Ishikawa (cell line): ENCODE results near the gene CAVIN1.

Experiments
- CEBPB ChIP-seq: IDR thresholded peaks from 2 replicates; pipeline ENCODE4 v1.6.1; 2012
- CREB1 ChIP-seq: IDR thresholded peaks from 2 replicates; pipeline ENCODE4 v1.6.1; 2012; ENCODE audit warnings: low read depth
- EGR1 ChIP-seq: IDR thresholded peaks from 2 replicates; pipeline ENCODE4 v1.6.1; 2012
- EP300 ChIP-seq: IDR thresholded peaks from 2 replicates; pipeline ENCODE4 v1.6.1; 2012; ENCODE audit warnings: borderline replicate concordance
- FOXM1 ChIP-seq: IDR thresholded peaks from 2 replicates; pipeline ENCODE4 v1.6.1; 2012; ENCODE audit warnings: low read depth, borderline replicate concordance
- NFIC ChIP-seq: IDR thresholded peaks from 2 replicates; pipeline ENCODE4 v1.6.1; 2012
- RAD21 ChIP-seq: IDR thresholded peaks from 2 replicates; pipeline ENCODE4 v1.6.1; 2012; ENCODE audit warnings: low read depth
- TAF1 ChIP-seq: IDR thresholded peaks from 2 replicates; pipeline ENCODE4 v1.6.1; 2012; ENCODE audit warnings: low read depth, mild to moderate bottlenecking
- TCF12 ChIP-seq: IDR thresholded peaks from 2 replicates; pipeline ENCODE4 v1.6.1; 2012; ENCODE audit warnings: low read depth
- TEAD4 ChIP-seq: IDR thresholded peaks from 2 replicates; pipeline ENCODE4 v1.6.1; 2012
- YY1 ChIP-seq: IDR thresholded peaks from 2 replicates; pipeline ENCODE4 v1.6.1; 2012; ENCODE audit warnings: low read depth
- ZBTB7A ChIP-seq: IDR thresholded peaks from 2 replicates; pipeline ENCODE4 v1.6.1; 2012; ENCODE audit warnings: low read depth
- TF ChIP-seq, protein P1 (sequence below): IDR thresholded peaks from 2 replicates; pipeline ENCODE4 v1.6.1; 2012
- TF ChIP-seq, protein P2 (sequence below): IDR thresholded peaks from 2 replicates; pipeline ENCODE4 v1.6.1; 2012
- TF ChIP-seq, protein P3 (sequence below): IDR thresholded peaks from 2 replicates; pipeline ENCODE4 v1.6.1; 2012; ENCODE audit warnings: low read depth, mild to moderate bottlenecking

Gene CAVIN1

GRCh38 chr17:42458497-42459255, 35.6 kb upstream of the CAVIN1 start, which contains the start of gene ATP6V0A1:
ATP6V0A1 (plus strand) TSS chr17:42458878; CDS start chr17:42460895, 2,017 bp downstream.
- TF ChIP-seq YY1: peak; percentile 88
- no peak for TF ChIP-seq NFIC
- TF ChIP-seq, protein P1, sequence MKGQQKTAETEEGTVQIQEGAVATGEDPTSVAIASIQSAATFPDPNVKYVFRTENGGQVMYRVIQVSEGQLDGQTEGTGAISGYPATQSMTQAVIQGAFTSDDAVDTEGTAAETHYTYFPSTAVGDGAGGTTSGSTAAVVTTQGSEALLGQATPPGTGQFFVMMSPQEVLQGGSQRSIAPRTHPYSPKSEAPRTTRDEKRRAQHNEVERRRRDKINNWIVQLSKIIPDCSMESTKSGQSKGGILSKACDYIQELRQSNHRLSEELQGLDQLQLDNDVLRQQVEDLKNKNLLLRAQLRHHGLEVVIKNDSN: peak; percentile 59
- TF ChIP-seq TAF1: 0 out of 2 replicates have a peak, but pooled peaks have one; percentile 37
- TF ChIP-seq FOXM1: no peak
- no peak for TF ChIP-seq CREB1
- TF ChIP-seq EP300: no peak
- peak; percentile 100 for TF ChIP-seq ZBTB7A
- no peak for TF ChIP-seq RAD21
- no peak for TF ChIP-seq TCF12
- TF ChIP-seq, protein P2, sequence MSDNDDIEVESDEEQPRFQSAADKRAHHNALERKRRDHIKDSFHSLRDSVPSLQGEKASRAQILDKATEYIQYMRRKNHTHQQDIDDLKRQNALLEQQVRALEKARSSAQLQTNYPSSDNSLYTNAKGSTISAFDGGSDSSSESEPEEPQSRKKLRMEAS: peak; percentile 94
- TF ChIP-seq EGR1: peak; percentile 81
- TF ChIP-seq, protein P3, sequence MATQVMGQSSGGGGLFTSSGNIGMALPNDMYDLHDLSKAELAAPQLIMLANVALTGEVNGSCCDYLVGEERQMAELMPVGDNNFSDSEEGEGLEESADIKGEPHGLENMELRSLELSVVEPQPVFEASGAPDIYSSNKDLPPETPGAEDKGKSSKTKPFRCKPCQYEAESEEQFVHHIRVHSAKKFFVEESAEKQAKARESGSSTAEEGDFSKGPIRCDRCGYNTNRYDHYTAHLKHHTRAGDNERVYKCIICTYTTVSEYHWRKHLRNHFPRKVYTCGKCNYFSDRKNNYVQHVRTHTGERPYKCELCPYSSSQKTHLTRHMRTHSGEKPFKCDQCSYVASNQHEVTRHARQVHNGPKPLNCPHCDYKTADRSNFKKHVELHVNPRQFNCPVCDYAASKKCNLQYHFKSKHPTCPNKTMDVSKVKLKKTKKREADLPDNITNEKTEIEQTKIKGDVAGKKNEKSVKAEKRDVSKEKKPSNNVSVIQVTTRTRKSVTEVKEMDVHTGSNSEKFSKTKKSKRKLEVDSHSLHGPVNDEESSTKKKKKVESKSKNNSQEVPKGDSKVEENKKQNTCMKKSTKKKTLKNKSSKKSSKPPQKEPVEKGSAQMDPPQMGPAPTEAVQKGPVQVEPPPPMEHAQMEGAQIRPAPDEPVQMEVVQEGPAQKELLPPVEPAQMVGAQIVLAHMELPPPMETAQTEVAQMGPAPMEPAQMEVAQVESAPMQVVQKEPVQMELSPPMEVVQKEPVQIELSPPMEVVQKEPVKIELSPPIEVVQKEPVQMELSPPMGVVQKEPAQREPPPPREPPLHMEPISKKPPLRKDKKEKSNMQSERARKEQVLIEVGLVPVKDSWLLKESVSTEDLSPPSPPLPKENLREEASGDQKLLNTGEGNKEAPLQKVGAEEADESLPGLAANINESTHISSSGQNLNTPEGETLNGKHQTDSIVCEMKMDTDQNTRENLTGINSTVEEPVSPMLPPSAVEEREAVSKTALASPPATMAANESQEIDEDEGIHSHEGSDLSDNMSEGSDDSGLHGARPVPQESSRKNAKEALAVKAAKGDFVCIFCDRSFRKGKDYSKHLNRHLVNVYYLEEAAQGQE: no peak
- no peak for TF ChIP-seq CEBPB
- TF ChIP-seq TEAD4: no peak

DNA sequence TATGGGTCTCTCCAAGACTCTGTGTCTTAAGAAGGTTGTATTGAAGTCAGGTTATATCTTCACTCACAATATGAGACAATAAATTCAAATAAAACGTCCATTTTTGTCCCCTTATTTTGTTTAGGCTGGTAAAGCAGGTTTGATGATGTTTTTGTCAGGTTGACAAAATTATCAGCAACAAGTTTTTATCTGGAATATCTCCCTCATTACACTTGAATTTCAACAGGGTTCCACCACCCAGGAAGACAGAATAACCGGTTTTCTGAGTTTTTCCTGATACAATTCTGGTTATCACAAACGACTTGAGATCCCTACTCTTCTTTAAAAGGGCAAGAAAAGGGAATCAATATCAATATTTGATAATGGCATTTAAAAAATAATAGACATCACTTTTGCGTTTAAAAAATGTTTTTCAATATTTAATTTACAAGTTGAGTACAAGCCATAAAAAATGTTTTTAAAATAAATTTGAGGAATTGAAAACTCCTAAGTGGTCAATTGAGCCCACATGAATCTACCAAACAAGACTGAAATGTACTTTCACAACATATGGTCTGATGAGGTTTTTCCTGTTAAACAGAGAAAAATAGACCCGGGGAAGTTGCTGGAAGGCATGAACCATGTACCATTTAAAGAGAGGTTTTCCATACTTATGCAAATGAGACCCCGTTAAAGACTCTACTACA, 34.2 kb upstream of the CAVIN1 start:
- TF ChIP-seq EGR1 (no peak), TEAD4 (no peak), TCF12 (no peak), RAD21 (no peak), FOXM1 (no peak), NFIC (no peak), EP300 (no peak), CEBPB (no peak), CREB1 (no peak), YY1 (no peak), TAF1 (no peak), ZBTB7A (no peak)
- TF ChIP-seq, protein P1: no peak
- TF ChIP-seq, protein P3: no peak
- TF ChIP-seq, protein P2: no peak

DNA sequence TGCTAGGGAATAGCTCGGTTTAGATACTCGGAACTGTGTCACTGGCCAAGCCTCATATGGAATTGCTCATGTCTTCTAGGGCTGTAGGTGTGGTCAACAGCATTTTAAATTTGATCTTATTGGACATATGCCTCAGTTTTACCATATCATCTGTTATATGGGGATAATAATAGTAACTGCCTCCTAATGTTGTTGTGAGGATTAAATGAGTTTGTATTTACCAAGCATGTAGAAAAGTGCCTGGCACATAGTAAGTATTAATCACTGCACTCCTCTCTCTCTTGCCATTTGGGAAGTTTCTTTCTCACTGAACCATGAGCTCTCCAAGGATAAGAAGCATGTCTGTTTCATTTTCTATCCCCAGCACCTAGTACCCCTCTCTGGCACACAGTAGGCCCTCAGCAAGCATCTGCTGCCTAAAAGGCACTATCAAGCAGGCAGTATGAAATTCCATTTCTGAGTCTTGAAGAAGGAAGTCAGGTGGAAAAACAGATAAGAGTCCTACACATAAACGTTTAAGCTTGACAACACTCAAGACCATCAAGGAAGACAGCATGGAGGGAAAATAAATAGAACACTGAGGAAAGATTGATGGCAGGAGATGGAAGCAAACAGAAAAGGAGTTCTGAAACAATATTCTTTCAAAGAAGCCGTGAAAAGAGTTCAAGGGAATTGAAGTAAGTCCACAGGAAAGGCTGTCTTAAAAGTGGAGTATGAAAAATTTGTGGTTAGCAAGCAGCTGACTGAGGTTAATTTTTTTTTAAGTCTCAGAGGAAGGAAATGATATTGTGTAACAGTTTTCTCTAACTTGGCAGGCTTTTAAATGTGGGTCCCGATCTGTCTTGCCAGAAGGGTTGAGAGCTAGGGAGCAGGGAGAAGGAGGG, 33.4 kb upstream of the CAVIN1 start:
- TF ChIP-seq CEBPB (0 out of 2 replicates have a peak, but pooled peaks have one; percentile 54), RAD21 (no peak)

DNA sequence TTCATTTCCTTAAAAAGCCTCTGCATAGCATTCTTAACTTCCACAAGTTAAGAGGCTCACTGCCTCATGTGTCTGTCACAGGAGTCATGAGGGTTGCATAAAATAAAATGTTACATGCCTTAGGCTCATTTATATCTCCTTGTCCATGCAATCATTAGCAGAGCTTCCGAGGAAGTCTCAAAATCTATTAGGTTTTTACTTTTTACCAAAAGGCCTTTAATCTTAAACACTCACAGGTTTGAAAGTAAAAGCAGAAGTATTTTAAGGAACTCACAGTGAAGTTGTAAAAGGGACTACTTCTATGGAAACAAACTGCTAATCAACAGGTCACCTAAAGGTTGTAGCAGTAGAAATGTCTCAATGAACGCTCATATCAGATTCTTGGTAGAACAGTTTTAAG, 30.4 kb upstream of the CAVIN1 start:
- TF ChIP-seq TCF12: no peak
- no peak for TF ChIP-seq EGR1
- TF ChIP-seq YY1: no peak
- no peak for TF ChIP-seq RAD21
- TF ChIP-seq, protein P2: no peak
- no peak for TF ChIP-seq TEAD4
- TF ChIP-seq, protein P1: no peak
